Putamen (tissue), 1 donor: Measurements from ENCODE around the gene CASP8.

ENCODE experiments used
- DNase-seq: peaks from one replicate; pipeline ENCODE4 v3.0.0-alpha.2; 2016; ENCODE audit warnings: low spot score

The CASP8 gene

DNA sequence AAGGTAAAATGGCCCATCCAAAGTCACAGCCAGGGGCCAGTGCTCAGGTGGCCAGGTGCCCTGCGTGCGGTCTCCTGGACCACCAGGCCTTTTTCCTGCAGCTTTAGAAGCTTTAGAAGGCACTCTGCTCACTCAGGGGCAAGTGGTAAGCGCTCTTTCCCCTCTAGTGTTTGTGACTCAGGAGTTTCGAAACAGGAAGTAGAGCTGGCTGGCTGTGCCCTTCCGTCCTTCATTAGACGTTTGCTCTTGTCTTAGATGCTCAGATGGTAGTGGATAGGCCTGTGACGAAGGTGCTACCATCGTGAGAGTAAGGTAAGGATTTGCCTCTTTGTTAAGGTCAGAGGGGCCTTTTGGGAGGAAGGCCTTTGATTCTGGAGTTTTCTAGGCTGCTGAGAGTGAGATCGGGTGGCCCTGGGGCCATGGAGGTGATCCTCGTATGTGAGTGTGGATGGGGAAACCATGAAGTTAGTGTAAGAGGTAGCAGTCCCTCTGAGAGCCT lies at the start of gene CASP8:
CASP8 (plus strand) TSS at position 235 of the 499 bp plus-strand sequence. CDS start 5,951 bp downstream, outside the sequence.
- DNase-seq = no peak

DNA sequence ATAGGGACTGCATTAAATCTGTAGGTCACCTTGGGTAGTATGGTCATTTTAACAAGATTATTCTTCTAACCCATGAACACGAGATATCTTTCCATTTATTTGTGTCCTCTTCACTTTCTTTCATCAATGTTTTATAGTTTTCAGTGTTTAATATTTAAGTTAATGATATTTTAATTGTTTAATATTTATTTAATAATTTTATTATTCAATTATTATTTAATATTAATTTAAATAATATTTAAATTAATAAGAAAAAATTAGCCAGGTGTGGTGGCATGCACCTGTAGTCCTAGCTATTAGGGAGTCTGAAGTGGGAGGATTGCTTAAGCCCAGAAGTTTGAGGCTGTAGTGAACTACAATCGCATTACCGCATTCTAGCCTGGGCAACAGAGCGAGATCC lies 44.4 kb upstream of the CASP8 start:
- DNase-seq = no peak

DNA sequence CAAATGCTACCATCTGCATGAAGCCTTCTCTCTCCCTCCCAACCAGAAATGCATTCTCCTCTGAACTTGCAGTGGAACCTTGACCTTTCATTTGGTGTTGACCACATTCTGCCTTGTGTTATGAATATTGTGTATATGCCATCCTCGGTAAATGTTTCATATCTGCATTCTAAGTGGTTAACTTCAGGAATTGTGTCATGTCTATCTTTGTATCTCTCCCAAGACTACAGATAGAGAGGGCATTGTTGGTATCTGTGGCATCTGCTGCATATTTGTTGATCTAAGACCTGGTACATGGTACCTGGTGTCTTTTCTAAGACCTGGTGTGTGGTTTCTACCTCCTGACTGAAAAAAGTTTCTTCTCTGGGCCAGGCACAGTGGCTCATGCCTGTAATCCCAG lies 43.4 kb upstream of the CASP8 start:
- no peak for DNase-seq

DNA sequence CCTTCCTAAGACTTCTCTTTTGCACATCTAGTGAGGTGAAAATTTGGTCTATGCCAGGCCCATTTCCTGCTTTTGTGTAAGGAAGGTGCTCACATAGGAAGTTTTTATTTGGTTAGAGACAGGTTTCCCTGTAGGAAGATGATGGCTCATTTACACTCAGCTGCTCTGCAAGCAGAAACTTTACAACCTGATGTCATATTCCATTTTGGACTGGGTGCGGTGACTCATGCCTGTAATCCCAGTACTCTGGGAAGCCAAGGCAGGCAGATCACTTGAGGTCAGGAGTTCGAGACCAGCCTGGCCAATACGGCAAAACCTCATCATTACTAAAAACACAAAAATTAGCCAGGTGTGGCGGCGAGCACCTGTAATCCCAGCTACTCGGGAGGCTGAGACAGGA lies 41.6 kb upstream of the CASP8 start:
- no peak for DNase-seq

DNA sequence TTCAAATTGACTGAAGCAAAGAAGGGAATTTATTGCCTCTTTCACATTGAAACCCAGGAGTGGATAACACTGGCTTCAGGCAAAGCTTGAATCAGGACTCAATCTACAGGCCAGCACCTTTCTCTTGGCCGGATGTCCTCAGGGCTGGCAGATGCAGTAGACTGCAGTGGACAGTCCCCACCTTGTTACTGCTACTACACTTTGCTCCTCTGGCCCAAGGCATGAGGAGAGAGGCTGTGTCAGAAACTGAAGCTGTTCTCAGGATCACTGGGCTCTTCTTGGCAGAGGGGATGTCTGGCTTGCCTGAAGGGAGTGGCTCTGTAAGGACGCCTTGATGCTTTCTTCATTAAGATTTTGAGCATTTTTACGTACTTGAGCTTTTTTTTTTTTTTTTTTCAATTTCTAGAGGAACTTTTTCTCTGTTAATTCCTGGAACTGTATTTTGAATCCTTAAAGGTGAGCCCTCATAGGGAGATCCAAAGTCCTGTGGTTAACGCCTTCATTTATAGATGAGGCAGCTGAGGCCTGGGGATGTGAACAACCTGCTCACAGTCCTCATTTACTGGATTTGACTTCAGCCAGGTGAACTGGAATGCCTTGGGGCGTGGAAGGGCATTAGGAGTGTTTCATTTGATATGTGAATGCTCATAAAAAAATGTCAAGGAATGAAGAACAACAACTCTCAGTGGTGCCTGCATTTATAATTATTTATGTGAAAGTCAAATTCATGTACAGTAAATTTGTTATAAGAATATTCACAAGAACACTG lies 40.8 kb upstream of the CASP8 start:
- no peak for DNase-seq

DNA sequence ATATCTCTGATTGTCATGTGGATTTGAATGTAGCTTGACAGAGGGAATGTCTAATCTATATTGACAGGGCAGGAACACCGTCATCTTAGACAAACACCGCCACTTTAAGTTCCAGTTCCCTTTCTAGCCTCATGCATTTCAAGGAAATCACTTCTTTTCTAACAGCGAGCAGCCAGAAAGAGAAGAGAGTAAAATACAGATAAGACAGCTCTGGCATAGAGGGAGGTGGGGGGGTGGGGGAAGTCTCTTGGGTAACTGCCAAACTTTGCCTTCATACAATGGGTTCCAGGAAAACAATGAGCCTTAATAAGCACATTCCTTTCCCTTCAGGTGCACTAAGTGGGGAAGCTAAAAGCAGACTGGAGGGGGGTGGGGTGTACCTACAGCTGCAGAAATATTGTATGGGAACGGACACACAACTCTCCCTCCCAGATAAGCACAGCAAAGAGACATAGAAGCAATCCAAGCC lies 40.2 kb upstream of the CASP8 start:
- peak; percentile 32 for DNase-seq

DNA sequence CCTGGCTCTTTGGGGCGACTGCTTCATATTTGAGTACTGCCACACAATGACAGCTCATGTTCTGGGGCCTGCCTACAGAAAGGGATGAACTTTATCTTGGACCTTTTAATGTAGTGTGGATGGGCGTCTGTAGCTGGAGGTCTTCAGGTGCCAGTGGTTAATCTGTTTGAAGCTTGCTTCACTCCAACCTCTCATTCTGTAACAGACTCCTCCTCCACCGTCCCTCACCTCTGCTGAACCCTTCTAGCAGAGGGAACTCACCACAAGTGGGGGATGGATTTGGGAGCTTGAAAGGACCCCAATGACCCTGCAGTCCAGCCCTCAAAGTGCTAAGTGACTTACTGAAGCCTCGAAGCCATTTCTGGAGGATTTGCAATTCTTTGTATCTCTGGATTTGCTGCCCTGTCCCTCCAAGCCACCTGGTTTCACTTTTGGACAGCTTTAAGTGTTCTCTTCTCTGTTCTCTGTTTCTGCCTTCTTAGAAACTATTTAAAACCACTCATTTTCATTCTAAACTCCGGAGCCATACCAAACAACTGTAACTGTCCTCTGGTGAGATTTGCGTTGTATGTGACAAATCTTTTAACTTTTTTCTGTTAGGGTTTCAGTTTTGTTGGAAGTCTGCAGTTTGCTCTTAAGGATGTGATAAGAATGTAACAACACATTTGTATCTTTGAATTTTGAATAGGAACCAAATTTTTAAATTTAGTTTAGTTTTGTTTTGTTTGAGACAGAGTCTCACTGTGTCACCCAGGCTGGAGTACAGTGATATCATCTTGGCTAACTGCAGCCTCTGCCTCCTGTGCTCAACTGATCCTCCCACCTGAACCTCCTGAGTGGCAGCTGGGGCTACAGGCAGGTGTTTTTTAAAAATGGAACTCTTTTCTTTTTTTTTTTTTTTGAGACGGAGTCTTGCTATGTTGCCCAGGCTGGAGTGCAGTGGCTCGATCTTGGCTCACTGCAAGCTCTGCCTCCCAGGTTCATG lies 37.0 kb upstream of the CASP8 start:
- no peak for DNase-seq

DNA sequence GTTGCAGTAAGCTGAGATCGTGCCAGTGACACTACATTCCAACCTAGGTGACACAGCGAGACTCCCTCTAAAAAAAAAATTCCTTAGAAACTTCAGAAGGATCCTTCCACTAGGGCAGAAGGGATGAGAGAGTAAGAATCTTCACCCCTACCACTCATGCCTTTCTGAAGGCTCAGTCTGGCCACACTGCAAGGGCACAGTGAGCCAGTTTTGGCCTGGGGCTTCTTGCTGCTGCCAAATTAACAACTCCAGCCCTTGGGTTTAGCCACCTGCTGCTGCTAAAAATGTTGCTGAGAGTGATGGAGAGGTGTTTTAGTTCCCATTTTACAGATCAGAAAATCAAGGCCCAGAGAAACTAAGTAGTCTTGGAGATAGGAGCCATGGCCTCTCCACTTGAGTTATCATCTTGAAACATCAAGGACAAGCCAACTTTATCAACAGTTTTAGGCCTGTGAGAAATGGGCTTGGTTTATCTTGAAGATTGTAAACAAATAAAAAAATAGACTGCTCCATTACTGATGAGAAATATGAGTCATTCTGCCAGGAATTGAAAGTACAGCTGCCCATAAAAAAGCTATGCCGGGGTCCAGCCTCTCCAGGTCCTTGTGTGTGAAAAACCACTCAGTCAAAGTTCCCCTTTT lies 31.9 kb upstream of the CASP8 start:
- no peak for DNase-seq

DNA sequence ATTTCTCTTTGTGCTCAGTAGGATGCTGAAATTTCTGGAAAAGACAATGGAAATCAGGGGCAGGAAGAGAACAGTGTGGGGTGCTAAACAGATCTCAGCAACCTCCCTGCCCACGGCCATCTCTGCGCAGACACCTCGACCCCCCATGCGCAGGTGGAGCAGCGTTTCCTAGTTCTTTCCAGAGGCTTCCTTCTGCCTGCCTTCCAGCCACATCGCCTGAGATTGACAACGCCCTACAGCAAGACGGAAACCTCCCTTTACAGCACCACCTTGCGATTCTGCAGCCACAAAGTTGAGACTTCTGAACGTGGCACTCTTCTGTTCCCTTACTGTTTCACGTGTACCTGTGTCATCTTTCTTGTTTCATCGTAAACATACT lies 31.4 kb upstream of the CASP8 start:
- DNase-seq = no peak

DNA sequence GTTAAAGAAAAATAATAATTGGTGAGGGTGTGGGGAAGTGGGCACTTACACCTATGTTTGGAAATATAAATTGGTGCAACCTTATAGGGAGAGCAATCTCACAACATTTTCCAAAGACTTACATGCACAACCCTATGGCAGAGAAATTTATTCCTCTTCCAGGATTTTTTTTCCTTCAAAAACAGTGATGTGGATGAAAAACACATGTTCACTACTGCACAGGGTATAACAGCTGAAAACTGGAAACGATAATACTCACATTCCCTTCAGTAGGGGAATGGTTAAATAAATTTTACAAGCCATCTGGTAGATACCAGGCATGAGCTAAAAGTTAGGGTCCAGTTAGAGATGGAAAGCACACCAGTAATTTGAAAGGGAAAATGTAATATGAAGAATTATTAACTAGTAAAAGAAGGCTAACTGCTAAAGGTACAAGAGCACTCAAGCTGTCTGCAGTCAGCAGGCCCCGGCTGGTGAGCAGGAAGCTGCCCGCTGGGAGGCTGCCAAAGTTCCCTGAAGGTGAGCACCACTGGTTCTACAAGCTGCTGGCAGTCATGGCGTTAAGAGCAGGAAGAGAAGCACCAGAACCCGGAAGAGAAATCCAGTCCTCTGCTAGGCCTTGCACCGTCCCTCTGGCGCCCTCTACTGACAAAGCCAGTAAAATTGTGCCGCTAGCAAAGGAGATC lies 28.4 kb upstream of the CASP8 start:
- peak; percentile 59 for DNase-seq

DNA sequence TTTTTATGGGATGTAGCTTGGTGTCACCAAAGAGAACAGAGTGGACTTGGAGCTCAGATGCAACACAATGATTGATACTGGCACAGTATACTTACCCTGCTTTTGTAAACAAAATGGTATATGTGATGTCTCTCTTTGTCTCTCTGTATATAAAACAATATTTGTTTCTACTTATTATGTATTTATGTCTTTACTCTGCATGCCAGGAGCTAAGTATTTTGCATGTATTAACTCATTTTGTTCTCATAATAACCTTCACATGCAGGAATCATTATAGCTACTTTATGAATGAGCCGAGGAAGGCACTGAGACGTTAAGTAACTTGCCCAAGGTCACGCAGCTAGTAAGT lies 27.9 kb upstream of the CASP8 start:
- DNase-seq = no peak

DNA sequence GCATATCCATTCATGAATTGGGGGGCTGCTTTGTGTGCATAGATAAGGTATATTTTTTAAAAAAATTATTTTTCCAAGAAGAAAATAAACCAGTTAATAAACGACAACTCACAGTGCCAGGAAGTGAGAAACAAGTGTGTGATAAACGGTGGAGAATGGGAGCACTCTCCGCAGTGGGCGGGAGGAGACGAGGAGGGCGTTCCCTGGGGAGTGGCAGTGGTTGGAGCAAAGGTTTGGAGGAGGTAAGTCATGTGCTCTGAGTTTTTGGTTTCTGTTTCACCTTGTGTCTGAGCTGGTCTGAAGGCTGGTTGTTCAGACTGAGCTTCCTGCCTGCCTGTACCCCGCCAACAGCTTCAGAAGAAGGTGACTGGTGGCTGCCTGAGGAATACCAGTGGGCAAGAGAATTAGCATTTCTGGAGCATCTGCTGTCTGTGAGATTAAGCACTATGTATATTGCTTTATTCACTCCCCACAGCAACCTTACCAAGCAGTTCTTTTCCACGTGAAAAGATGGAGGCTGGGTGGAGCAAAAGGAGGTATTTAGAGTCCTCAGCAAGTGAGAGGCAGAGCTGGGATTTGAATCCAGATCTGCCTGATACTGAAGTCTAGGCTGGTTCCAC lies 27.0 kb upstream of the CASP8 start:
- no peak for DNase-seq

DNA sequence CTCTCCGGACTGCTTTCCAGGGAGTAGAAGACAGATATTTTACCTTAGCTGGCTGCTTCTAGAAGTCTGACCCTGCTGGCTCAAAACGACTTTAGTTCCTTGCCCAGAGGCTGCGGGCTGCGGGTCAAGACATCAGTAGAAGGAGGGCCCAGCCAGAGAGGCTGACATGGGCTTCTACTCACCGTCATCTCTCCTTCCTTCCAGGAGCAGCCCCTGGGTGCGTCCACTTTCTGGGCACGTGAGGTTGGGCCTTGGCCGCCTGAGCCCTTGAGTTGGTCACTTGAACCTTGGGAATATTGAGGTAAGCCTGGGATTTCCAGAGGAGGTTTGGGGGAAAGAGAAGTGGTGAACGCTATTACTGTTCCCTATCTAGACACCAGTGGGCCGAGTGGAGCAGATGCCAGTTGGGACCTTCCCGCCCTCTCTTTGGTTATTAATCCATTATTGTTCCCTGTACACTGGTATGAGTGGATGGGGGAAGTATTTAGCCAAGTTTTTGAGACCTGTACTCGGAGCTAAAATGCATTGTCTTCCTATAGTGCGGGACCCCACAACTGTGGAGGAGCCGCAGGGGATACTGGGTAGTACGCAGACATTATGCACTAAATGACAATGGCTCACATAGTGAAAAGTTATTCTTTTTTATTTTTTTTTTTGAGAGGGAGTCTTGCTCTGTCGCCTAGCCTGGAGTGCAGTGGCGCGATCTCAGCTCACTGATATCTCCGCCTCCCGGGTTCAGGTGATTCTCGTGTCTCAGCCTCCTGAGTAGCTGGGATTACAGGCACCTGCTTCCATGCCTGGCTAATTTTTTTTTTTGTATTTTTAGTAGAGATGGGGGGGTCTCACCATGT lies 26.3 kb upstream of the CASP8 start:
- no peak for DNase-seq

DNA sequence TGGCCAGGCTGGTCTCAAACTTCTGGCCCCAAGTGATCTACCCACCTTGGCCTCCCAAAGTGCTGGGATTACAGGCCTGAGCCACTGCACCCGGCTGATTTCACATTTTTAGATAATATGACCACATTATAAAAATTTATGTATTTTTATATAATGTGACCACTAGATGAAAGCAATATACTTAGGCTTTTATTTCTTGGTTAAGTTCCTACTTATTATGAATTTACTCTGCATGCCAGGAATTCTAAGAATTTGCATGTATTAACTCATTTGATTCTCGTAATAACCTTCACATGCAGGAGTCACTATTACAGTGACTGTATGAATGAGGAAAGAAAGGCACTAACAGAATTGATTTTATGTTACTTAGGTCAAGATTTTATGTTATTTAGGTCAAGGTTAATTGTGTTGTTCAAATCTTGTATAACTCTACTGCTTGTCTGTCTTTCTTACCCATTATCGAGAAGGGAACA lies 25.6 kb upstream of the CASP8 start:
- no peak for DNase-seq

DNA sequence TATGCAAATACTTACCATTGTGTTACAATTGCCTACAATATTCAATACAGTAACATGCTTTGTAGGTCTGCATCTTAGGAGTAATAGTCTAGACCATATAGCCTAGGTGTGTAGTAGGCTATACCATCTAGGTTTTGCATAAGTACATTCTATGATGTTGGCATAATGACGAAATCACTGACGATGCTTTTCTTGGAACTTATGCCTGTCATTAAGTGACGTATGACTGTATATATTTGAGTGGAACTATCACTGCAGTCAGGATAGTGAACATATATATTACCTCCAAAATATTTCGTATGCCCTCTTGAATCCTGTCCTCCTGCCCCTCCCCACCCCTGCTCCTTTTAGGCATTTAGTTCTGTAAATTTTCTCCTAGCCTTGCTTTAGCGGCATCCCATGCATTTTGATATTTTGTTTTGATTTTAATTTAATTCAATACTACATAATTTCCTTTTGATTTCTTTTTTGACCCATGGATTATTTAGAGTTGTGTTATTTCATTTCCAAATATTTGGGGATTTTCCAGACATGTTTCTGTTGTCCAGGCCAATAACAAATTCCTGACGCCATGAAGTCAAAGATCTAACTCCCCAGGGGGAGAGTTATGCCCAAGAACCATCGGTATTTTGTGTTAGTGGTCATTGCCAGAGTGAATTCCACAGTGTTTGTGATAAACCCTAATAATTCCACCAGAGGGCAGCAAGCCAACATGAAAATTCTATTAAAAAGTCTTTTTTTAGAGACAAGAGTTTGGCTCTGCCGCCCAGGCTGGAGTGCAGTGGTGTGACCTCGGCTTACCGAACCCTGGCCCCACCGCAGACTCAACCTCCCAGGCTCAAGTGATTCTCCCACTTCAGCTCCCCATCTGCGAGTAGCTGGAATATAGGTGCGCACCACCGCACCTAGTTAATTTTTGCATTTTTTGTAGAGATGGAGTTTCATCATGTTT lies 24.2 kb upstream of the CASP8 start:
- peak; percentile 43 for DNase-seq

DNA sequence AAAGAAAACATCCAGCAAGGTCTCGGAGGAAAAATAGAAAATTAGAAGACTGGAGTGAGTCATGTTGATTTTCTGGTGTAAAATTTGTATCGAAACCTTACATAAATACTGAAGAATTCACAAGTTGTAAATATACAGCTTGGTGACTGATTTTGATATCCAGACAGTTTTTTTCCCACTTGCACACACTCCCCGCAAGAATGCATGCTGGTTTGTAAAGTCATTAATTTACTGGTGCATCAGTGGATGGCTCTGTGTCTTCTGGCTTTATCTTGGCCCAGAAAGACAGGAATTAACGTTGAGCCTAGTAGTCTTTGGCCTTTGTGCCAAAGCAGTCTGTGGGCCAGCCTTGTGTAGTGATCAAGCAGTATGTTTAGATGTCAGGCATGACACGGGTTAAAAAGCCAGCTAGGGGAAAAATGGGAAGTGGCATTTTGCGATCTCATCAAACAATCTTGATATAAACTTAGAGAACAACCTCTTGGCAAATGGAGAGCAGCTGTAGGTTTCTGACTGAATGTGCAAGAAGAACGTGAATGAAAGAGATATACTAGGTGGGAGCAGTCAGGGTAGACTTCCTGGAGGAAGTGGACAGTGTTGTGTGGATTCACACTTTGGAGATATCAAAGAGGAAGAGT lies 22.7 kb upstream of the CASP8 start:
- DNase-seq = no peak

DNA sequence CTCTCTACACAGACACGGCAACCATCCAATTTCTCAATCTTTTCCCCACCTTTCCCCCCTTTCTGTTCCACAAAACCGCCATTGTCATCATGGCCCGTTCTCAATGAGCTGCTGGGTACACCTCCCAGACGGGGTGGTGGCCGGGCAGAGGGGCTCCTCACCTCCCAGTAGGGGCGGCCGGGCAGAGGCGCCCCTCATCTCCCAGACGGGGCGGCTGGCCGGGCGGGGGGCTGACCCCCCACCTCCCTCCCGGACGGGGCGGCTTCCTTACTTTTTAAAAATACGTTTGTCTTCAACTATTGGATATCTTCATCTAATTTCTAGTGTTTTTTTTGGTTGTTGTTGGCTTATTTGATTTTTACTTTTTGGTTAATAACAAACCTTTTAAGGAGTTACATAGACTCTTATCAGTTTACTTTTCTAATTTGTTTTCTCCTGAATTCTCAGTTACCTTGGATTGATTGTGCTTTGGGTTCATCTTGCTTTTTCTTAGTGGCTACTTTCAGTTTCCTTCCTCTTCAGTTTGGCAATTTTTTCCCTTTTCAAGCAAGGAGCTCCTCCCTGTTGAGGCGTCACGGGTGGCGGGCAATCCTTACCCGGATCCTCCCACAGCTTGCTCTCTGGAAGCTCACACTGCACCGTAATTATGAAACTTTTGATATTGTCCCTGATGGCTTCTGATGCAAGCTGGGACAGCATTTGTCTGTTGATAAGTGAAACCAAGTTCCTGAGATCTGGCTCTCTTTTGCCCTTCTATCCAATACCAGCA lies 21.0 kb upstream of the CASP8 start:
- DNase-seq = peak; percentile 15
